HepG2 (cell line): Measurements from ENCODE around the gene SIRT1. TPM values are rescaled to one million over a fixed set of nuclear protein-coding genes. Genes with fewer than 3 reads are reported as not detected.

ENCODE experiments used
- BCL6 ChIP-seq: IDR thresholded peaks from 2 replicates; pipeline ENCODE4 v1.6.1; 2016; ENCODE audit warnings: missing genetic modification reagents, missing compliant biosample characterization
- CCDC6 ChIP-seq: sonication (generic); formaldehyde crosslinking; IDR thresholded peaks from 2 replicates; pipeline ENCODE4 v1.8.1; 2022; ENCODE audit warnings: mild to moderate bottlenecking, missing genetic modification reagents, moderate library complexity
- HES4 ChIP-seq: sonication (generic); formaldehyde crosslinking; IDR thresholded peaks from 2 replicates; pipeline ENCODE4 v1.9.0; 2021; ENCODE audit warnings: mild to moderate bottlenecking, missing genetic modification reagents, borderline replicate concordance
- HNF4G ChIP-seq, 2 experiments: sonication (generic) in 1 of 2; formaldehyde crosslinking in 1 of 2; IDR thresholded peaks; 2 replicates each; pipeline versions ENCODE4 v1.4.0 to v1.6.1; 2011 to 2020; ENCODE audit warnings: borderline replicate concordance in 2 of 2, low read depth in 2 of 2, mild to moderate bottlenecking in 2 of 2, low read length in 1 of 2, missing genetic modification reagents in 1 of 2, moderate library complexity in 1 of 2
- HNRNPUL1 ChIP-seq: fragments of 200-400 bp; formaldehyde crosslinking; IDR thresholded peaks from 2 replicates; pipeline ENCODE4 v1.6.1; 2017; ENCODE audit warnings: low read depth, mild to moderate bottlenecking, low read length, moderate library complexity
- IKZF5 ChIP-seq: IDR thresholded peaks from 2 replicates; pipeline ENCODE4 v1.6.1; 2018; ENCODE audit warnings: missing genetic modification reagents, mild to moderate bottlenecking, missing compliant biosample characterization
- NCOA2 ChIP-seq: sonication (generic); formaldehyde crosslinking; IDR thresholded peaks from 2 replicates; pipeline ENCODE4 v1.8.0; 2022; ENCODE audit warnings: inconsistent platforms
- RBM22 ChIP-seq: fragments of 200-400 bp; formaldehyde crosslinking; optimal IDR thresholded peaks from 2 replicates; pipeline ENCODE3; 2017; ENCODE audit warnings: mild to moderate bottlenecking, low read length, moderate library complexity
- REXO4 ChIP-seq: sonication (generic); formaldehyde crosslinking; IDR thresholded peaks from 2 replicates; pipeline ENCODE4 v1.8.0; 2022; ENCODE audit warnings: missing genetic modification reagents, mild to moderate bottlenecking, borderline replicate concordance
- SRY ChIP-seq: sonication (generic); formaldehyde crosslinking; IDR thresholded peaks from 2 replicates; pipeline ENCODE4 v1.8.0; 2022; ENCODE audit warnings: mild to moderate bottlenecking, missing genetic modification reagents
- SYNCRIP ChIP-seq: fragments of 200-400 bp; formaldehyde crosslinking; IDR thresholded peaks from 2 replicates; pipeline ENCODE4 v1.6.1; 2018; ENCODE audit warnings: mild to moderate bottlenecking, low read depth, low read length; ENCODE audit not compliant: insufficient read depth
- ZKSCAN5 ChIP-seq: sonication (generic); formaldehyde crosslinking; IDR thresholded peaks from 2 replicates; pipeline ENCODE4 v1.5.1; 2020; ENCODE audit warnings: mild to moderate bottlenecking, missing genetic modification reagents
- ZNF235 ChIP-seq: sonication (generic); formaldehyde crosslinking; IDR thresholded peaks from 2 replicates; pipeline ENCODE4 v1.8.1; 2023; ENCODE audit warnings: mild to moderate bottlenecking, missing genetic modification reagents, borderline replicate concordance
- ZNF326 ChIP-seq: sonication (generic); formaldehyde crosslinking; IDR thresholded peaks from 2 replicates; pipeline ENCODE4 v1.4.0; 2020; ENCODE audit warnings: missing genetic modification reagents, borderline replicate concordance
- ZNF414 ChIP-seq: sonication (generic); formaldehyde crosslinking; IDR thresholded peaks from 2 replicates; pipeline ENCODE4 v1.5.0; 2020; ENCODE audit warnings: missing genetic modification reagents
- ZNF563 ChIP-seq: sonication (generic); formaldehyde crosslinking; IDR thresholded peaks from 2 replicates; pipeline ENCODE4 v1.8.0; 2022; ENCODE audit warnings: mild to moderate bottlenecking, moderate library complexity, missing genetic modification reagents
- ZNF878 ChIP-seq: sonication (generic); formaldehyde crosslinking; IDR thresholded peaks from 2 replicates; pipeline ENCODE4 v1.8.1; 2023; ENCODE audit warnings: mild to moderate bottlenecking, missing genetic modification reagents, moderate library complexity
- polyA plus RNA-seq, 8 experiments: library from polyadenylated mRNA; depleted of rRNA in 3 of 8; stranded (reverse) in 7 of 8; unstranded in 1 of 8; fragments of >200 nt; fragmentation: Illumina TruSeq in 4 of 8; extraction: Trizol in 4 of 8; gene quantifications; 2 replicates each; pipeline versions ENCODE4 v1.2.1 to v1.2.3, GENCODE V29; 2011 to 2016; ENCODE audit warnings: low read depth in 4 of 8, missing spikeins in 1 of 8, mixed read lengths in 1 of 8; ENCODE audit not compliant: insufficient read depth in 1 of 8
- total RNA-seq, 5 experiments: library from RNA; depleted of rRNA; stranded (reverse); fragments of >200 nt; fragmentation: Illumina TruSeq; extraction: Trizol; gene quantifications; 2 replicates each; pipeline ENCODE4 v1.2.3, GENCODE V29; 2016; ENCODE audit warnings: low read depth in 1 of 5
- TF ChIP-seq, protein P1 (sequence below): sonication (generic); formaldehyde crosslinking; conservative IDR thresholded peaks from 2 replicates; pipeline ENCODE4 v1.4.0; 2020; ENCODE audit warnings: mild to moderate bottlenecking, missing genetic modification reagents, moderate library complexity
- TF ChIP-seq, protein P2 (sequence below): sonication (generic); formaldehyde crosslinking; IDR thresholded peaks from 2 replicates; pipeline ENCODE4 v1.8.0; 2022; ENCODE audit warnings: missing genetic modification reagents, mild to moderate bottlenecking, inconsistent platforms, borderline replicate concordance

SIRT1 gene
- total and polyA plus RNA-seq, 2 of the 13 experiments (the other 11 are each of a cell fraction or from before 2014, with no cell fraction given), result 9.4 to 10.2 TPM

- TF ChIP-seq, protein P1, sequence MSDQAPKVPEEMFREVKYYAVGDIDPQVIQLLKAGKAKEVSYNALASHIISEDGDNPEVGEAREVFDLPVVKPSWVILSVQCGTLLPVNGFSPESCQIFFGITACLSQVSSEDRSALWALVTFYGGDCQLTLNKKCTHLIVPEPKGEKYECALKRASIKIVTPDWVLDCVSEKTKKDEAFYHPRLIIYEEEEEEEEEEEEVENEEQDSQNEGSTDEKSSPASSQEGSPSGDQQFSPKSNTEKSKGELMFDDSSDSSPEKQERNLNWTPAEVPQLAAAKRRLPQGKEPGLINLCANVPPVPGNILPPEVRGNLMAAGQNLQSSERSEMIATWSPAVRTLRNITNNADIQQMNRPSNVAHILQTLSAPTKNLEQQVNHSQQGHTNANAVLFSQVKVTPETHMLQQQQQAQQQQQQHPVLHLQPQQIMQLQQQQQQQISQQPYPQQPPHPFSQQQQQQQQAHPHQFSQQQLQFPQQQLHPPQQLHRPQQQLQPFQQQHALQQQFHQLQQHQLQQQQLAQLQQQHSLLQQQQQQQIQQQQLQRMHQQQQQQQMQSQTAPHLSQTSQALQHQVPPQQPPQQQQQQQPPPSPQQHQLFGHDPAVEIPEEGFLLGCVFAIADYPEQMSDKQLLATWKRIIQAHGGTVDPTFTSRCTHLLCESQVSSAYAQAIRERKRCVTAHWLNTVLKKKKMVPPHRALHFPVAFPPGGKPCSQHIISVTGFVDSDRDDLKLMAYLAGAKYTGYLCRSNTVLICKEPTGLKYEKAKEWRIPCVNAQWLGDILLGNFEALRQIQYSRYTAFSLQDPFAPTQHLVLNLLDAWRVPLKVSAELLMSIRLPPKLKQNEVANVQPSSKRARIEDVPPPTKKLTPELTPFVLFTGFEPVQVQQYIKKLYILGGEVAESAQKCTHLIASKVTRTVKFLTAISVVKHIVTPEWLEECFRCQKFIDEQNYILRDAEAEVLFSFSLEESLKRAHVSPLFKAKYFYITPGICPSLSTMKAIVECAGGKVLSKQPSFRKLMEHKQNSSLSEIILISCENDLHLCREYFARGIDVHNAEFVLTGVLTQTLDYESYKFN (CRISPR knock-in tag), result no peak
- TF ChIP-seq IKZF5 (CRISPR knock-in tag), result no peak; the same call in 1 of the 2 replicates
- no peak for TF ChIP-seq HNF4G (IDR thresholded peaks at IDR 0.05; ENCODE audit: borderline replicate concordance, low read depth, low read length)
- TF ChIP-seq HNF4G (CRISPR knock-in tag; IDR thresholded peaks at IDR 0.05; ENCODE audit: borderline replicate concordance, low read depth), result no peak
- TF ChIP-seq HNRNPUL1, result no peak; the same call in 1 of the 2 replicates
- TF ChIP-seq ZNF878 (CRISPR knock-in tag), result no peak
- no peak for TF ChIP-seq ZKSCAN5
- TF ChIP-seq ZNF563 (CRISPR knock-in tag), result peak; percentile 5; the same call in 1 of the 2 replicates
- no peak for TF ChIP-seq RBM22
- TF ChIP-seq BCL6 (CRISPR knock-in tag), result 0 out of 2 replicates have a peak, but pooled peaks have one; percentile 17
- TF ChIP-seq ZNF326, result no peak
- TF ChIP-seq SYNCRIP, result no peak
- TF ChIP-seq NCOA2 (CRISPR knock-in tag), result no peak
- TF ChIP-seq CCDC6, result no peak
- no peak for TF ChIP-seq REXO4 (CRISPR knock-in tag)
- peak; percentile 44; the same call in 1 of the 2 replicates for TF ChIP-seq HES4
- 0 out of 2 replicates have a peak, but pooled peaks have one; percentile 52 for TF ChIP-seq SRY (CRISPR knock-in tag)
- TF ChIP-seq, protein P2, sequence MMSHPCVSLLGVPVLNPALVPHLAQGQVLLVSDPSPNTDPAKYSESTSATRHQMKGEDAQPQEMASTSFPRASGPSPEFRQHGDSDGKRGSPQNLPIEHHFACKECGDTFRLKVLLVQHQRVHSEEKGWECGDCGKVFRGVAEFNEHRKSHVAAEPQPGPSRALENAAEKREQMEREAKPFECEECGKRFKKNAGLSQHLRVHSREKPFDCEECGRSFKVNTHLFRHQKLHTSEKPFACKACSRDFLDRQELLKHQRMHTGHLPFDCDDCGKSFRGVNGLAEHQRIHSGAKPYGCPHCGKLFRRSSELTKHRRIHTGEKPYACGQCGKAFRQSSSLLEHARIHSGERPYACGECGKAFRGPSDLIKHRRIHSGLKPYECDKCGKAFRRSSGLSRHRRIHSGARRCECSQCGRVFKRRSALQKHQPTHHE (CRISPR knock-in tag), result no peak
- TF ChIP-seq ZNF235, result 0 out of 2 replicates have a peak, but pooled peaks have one; percentile 11
- no peak for TF ChIP-seq ZNF414 (CRISPR knock-in tag)
Measured at GRCh38 chr10:67884842-67885670, 600 bp downstream of the SIRT1 start (continued).
